DND-41 (cell line): Measurements from ENCODE around the gene ZFYVE28.

ENCODE experiments used
- ATAC-seq: fragments of 200-7000 bp; cut with Tn5 transposase; 3 replicates; pipeline ENCODE4 v1.9.1; 2021; ENCODE audit warnings: low read depth; ENCODE audit not compliant: insufficient read depth
- DNase-seq: peaks from one replicate; pipeline ENCODE4 v3.0.0-alpha.2; 2020
- H2AFZ ChIP-seq: 2 replicates; pipeline ENCODE4 v1.6.0; 2012; ENCODE audit warnings: low read depth, low read length
- H3K27ac ChIP-seq: 2 replicates; pipeline ENCODE4 v1.5.1; 2012; ENCODE audit warnings: low read length, inconsistent platforms
- H3K27me3 ChIP-seq: fragments of 200-600 bp; sonication (generic); 2 replicates; pipeline ENCODE4 v1.6.0; 2012; ENCODE audit warnings: low read length, mild to moderate bottlenecking, inconsistent platforms; ENCODE audit not compliant: insufficient read depth, poor library complexity
- H3K36me3 ChIP-seq: 2 replicates; pipeline ENCODE4 v1.5.1; 2012; ENCODE audit warnings: low read length, inconsistent platforms; ENCODE audit not compliant: insufficient read depth
- H3K4me1 ChIP-seq: 2 replicates; pipeline ENCODE4 v1.5.1; 2012; ENCODE audit warnings: mild to moderate bottlenecking, low read length; ENCODE audit not compliant: insufficient read depth
- H3K4me2 ChIP-seq: 2 replicates; pipeline ENCODE4 v1.6.0; 2012; ENCODE audit warnings: mild to moderate bottlenecking, moderate library complexity, low read length, inconsistent platforms; ENCODE audit not compliant: insufficient read depth
- H3K4me3 ChIP-seq, 2 experiments: fragments of 200-600 bp in 1 of 2; shearing (Covaris generic) in 1 of 2; 2 replicates each; pipeline ENCODE4 v1.5.1; 2012 to 2016; ENCODE audit warnings: inconsistent platforms in 2 of 2, low read length in 2 of 2, mild to moderate bottlenecking in 2 of 2, low read depth in 1 of 2, moderate library complexity in 1 of 2
- H3K79me2 ChIP-seq: 2 replicates; pipeline ENCODE4 v1.6.0; 2012; ENCODE audit warnings: low read length, inconsistent platforms; ENCODE audit not compliant: insufficient read depth
- H3K9ac ChIP-seq: 2 replicates; pipeline ENCODE4 v1.6.0; 2012; ENCODE audit warnings: low read depth, mild to moderate bottlenecking, inconsistent platforms, low read length, moderate library complexity
- H3K9me3 ChIP-seq: 2 replicates; pipeline ENCODE4 v1.5.1; 2012; ENCODE audit warnings: low read length, moderate library complexity, mild to moderate bottlenecking, inconsistent platforms; ENCODE audit not compliant: insufficient read depth, severe bottlenecking
- H4K20me1 ChIP-seq: 2 replicates; pipeline ENCODE4 v1.6.0; 2012; ENCODE audit warnings: low read length; ENCODE audit not compliant: insufficient read depth
- EZH2 ChIP-seq: IDR thresholded peaks from 3 replicates; pipeline ENCODE4 v1.6.1; 2012; ENCODE audit warnings: borderline replicate concordance, low read depth, mild to moderate bottlenecking, moderate library complexity, low read length, inconsistent platforms; ENCODE audit not compliant: severe bottlenecking
- TF ChIP-seq, protein P1 (sequence below): IDR thresholded peaks from 2 replicates; pipeline ENCODE4 v1.5.1; 2012; ENCODE audit warnings: borderline replicate concordance, low read length, moderate library complexity, mild to moderate bottlenecking; ENCODE audit not compliant: poor library complexity, severe bottlenecking; ENCODE audit errors: extremely low read depth

Gene ZFYVE28

DNA sequence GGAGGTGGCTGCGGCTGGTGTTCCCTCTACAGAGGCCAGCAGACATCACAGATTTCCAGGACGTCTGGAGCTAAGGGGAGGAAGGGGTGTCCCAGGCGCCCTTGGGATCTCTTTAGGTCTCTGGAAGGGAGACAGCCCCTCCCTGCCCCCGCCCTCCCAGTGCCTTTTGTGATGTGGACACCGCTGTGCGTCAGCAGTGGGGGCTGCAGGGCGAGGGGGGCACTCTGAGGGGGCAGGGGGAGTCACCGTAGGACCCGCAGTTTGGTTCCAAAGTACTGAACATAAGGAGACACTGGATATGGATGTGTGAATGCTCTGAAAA, 130.9 kb downstream of the ZFYVE28 start:
- no peak overlapping the region for H2AFZ ChIP-seq
- TF ChIP-seq, protein P1, sequence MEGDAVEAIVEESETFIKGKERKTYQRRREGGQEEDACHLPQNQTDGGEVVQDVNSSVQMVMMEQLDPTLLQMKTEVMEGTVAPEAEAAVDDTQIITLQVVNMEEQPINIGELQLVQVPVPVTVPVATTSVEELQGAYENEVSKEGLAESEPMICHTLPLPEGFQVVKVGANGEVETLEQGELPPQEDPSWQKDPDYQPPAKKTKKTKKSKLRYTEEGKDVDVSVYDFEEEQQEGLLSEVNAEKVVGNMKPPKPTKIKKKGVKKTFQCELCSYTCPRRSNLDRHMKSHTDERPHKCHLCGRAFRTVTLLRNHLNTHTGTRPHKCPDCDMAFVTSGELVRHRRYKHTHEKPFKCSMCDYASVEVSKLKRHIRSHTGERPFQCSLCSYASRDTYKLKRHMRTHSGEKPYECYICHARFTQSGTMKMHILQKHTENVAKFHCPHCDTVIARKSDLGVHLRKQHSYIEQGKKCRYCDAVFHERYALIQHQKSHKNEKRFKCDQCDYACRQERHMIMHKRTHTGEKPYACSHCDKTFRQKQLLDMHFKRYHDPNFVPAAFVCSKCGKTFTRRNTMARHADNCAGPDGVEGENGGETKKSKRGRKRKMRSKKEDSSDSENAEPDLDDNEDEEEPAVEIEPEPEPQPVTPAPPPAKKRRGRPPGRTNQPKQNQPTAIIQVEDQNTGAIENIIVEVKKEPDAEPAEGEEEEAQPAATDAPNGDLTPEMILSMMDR, result no peak
- TF ChIP-seq EZH2, result no peak
- H4K20me1 ChIP-seq, result peaks cover 3% of the 10 kb centered on the region; the same call in 1 of the 2 replicates
- H3K36me3 ChIP-seq, result no peaks in the 10 kb centered on the region
- no peak overlapping the region for H3K4me2 ChIP-seq
- no peak overlapping the region for H3K27ac ChIP-seq
- no peaks in the 10 kb centered on the region for H3K9me3 ChIP-seq
- DNase-seq (no peak), ATAC-seq (no peak)
- no peaks in the 10 kb centered on the region for H3K79me2 ChIP-seq
- H3K4me3 ChIP-seq, result no peak overlapping the region
- peaks cover 51% of the 10 kb centered on the region for H3K4me1 ChIP-seq
- H3K27me3 ChIP-seq, result no peaks in the 10 kb centered on the region
- H3K9ac ChIP-seq, result no peak overlapping the region

DNA sequence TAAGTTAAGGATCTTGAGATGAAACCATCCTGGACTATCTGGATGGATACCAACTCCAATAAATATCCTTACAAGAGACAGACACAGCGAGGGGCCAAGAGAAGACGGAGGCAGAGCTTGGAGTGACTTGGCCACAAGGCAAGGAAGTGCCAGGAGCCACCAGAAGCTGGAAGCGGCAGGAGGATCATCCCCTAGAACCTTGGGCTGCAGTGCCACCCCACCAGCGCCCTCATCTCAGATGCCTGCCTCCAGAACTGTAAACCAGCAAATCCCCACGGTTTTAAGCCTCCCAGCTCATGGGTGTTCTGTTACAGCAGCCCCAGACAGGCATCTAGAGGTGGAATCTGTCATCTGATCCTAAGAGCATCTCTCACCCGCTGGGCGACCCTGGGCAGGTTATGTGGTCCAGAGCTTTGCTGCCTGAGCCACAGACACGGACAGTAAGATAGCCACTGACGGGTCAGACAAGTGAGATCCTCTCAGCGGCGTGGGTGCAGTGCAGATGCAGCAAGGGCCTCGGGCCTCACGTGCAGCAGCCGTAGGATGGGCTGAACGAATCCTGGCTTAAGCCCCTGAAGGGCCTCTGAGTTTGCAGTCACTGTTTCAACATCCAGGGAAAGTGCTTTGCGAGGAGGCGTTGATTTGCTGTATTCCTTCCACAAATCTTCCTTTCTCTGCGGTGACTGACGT, 131.4 kb downstream of the ZFYVE28 start:
- no peak overlapping the region for H2AFZ ChIP-seq
- no peaks in the 10 kb centered on the region for H3K9me3 ChIP-seq
- H3K27me3 ChIP-seq, result no peaks in the 10 kb centered on the region
- peaks cover under 1% of the 10 kb centered on the region; the same call in 1 of the 2 replicates for H4K20me1 ChIP-seq
- H3K4me3 ChIP-seq, result no peak overlapping the region
- H3K79me2 ChIP-seq, result no peaks in the 10 kb centered on the region
- no peak overlapping the region for H3K4me2 ChIP-seq
- H3K9ac ChIP-seq, result no peak overlapping the region
- ATAC-seq (no peak), DNase-seq (no peak)
- TF ChIP-seq EZH2, result no peak
- TF ChIP-seq, protein P1, result no peak
- no peak overlapping the region for H3K27ac ChIP-seq
- no peaks in the 10 kb centered on the region for H3K36me3 ChIP-seq
- peaks cover 56% of the 10 kb centered on the region for H3K4me1 ChIP-seq

DNA sequence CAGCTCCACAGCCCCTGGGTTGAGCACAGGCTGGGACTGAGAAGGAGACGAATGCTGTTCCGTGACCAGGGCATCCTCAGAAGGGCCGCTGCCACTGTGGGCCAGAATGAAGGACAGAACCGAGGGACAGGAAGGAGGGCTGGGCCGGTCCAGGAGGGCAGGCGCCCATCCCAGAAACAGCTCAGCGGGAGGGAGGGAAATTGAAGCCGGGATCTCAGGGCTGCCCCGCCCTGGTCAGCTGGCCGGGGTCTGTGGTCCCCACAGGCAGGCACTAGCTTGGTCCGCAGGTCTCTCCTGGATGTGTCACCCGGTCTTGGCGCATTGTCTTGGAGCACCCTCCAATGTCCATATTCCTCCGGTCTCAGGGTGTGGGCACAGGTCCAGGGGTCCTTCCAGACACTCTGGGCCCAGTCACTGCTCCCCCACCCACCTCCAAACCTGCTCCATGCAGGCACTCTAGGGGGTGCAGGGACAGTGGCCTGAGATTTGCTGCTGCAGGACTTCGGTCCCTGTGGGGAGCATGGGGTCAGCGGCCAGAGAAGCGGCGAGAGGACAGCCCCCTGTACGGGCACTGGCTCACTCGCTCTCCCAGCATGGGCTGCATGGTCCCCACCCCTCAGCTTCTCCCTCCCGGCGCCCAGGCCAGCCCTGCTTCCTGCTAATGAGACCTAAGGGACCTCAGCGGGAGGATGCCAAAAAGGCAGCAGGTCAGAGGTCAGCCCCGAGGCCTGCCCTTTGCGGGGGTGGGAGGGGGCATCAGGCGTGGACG, 132.6 kb downstream of the ZFYVE28 start:
- no peak overlapping the region for H3K4me3 ChIP-seq
- H3K27ac ChIP-seq, result peak overlapping the region; percentile 49; the same call in 1 of the 2 replicates
- no peak overlapping the region for H3K4me2 ChIP-seq
- peaks cover 57% of the 10 kb centered on the region for H3K4me1 ChIP-seq
- no peaks in the 10 kb centered on the region for H3K9me3 ChIP-seq
- no peaks in the 10 kb centered on the region for H3K27me3 ChIP-seq
- no peak overlapping the region for H2AFZ ChIP-seq
- TF ChIP-seq, protein P1, result no peak
- TF ChIP-seq EZH2, result no peak
- no peaks in the 10 kb centered on the region for H3K36me3 ChIP-seq
- DNase-seq (no peak), ATAC-seq (no peak)
- no peaks in the 10 kb centered on the region for H4K20me1 ChIP-seq
- H3K79me2 ChIP-seq, result no peaks in the 10 kb centered on the region
- no peak overlapping the region for H3K9ac ChIP-seq
